Kidney glomerular epithelial cell (primary cell): ENCODE results near the gene P3H2.

Source experiments
- DNase-seq: peaks from one replicate; lab custom pipeline; 2025; lab: John Stamatoyannopoulos, UW

P3H2 gene

GRCh38 chr3:190124067-190124466, 3.4 kb upstream of the P3H2 start:
- DNase-seq = peak; percentile 19

- DNase-seq = peak; percentile 19
Observed at GRCh38 chr3:190122198-190122771, 1.6 kb upstream of the P3H2 start.

GRCh38 chr3:190121383-190121782, 686 bp upstream of the P3H2 start:
- DNase-seq = no peak

- no peak for DNase-seq
Observed at GRCh38 chr3:190121061-190121377, 322 bp upstream of the P3H2 start.

- peak; percentile 40 for DNase-seq
Observed at GRCh38 chr3:190119461-190120268, 1.0 kb downstream of the P3H2 start.

- peak; percentile 63 for DNase-seq
Observed at GRCh38 chr3:190118438-190118837, 2.3 kb downstream of the P3H2 start.

GRCh38 chr3:190117981-190118380, 2.7 kb downstream of the P3H2 start:
- DNase-seq = peak; percentile 63

- no peak for DNase-seq
Observed at GRCh38 chr3:190116551-190117067, 4.1 kb downstream of the P3H2 start.

- no peak for DNase-seq
Observed at GRCh38 chr3:190110826-190111225, 9.9 kb downstream of the P3H2 start.

- DNase-seq = no peak
Observed at GRCh38 chr3:190109441-190109840, 11.3 kb downstream of the P3H2 start.

GRCh38 chr3:190108804-190109203, 11.9 kb downstream of the P3H2 start:
- DNase-seq = peak; percentile 26

- no peak for DNase-seq
Observed at GRCh38 chr3:190105876-190106275, 14.8 kb downstream of the P3H2 start.

- DNase-seq = peak; percentile 35
Observed at GRCh38 chr3:190101320-190102011, 19.2 kb downstream of the P3H2 start.

GRCh38 chr3:190099099-190099498, 21.6 kb downstream of the P3H2 start:
- no peak for DNase-seq

GRCh38 chr3:190097617-190098016, 23.1 kb downstream of the P3H2 start:
- no peak for DNase-seq

- DNase-seq = no peak
Observed at GRCh38 chr3:190097025-190097424, 23.7 kb downstream of the P3H2 start.

GRCh38 chr3:190096345-190096744, 24.4 kb downstream of the P3H2 start:
- no peak for DNase-seq

GRCh38 chr3:190094160-190094718, 26.5 kb downstream of the P3H2 start:
- no peak for DNase-seq

- DNase-seq = peak; percentile 22
Observed at GRCh38 chr3:190092250-190092649, 28.4 kb downstream of the P3H2 start.

GRCh38 chr3:190089711-190090110, 31.0 kb downstream of the P3H2 start:
- DNase-seq = peak; percentile 27

GRCh38 chr3:190088890-190089289, 31.8 kb downstream of the P3H2 start:
- DNase-seq = peak; percentile 14

- DNase-seq = no peak
Observed at GRCh38 chr3:190086191-190086590, 34.5 kb downstream of the P3H2 start.

- DNase-seq = no peak
Observed at GRCh38 chr3:190084983-190085382, 35.7 kb downstream of the P3H2 start.
